SIG-M5 (cell line): ENCODE results near the gene PRB2.
"Not testable (repeated sequence)": the region's sequence is repeated elsewhere in the genome, so short reads cannot be mapped to it uniquely, and the experiment has no call there.

Experiments used
- DNase-seq: peaks from one replicate; lab custom pipeline; 2025; lab: John Stamatoyannopoulos, UW

The PRB2 gene

DNA sequence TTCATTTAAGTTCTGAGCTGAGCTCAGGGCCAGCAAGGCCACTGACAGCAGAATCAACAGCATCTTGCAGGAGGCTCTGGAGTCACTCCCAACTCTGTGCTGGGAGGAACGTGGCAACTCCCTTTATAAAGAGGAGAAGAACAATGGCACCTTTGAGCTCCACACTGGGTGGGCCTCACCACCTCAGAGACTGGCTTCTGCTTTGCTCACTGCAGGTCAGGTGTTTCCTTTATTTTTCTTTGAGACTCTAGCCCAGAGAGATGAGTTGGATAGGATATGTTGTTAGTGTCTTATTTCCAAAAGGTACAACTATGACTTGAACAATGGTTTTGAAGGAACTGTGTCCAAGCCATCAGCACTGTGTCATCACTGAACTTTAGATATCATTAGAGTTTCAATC, at the start of gene PRB2:
PRB2 (minus strand) TSS at position 101 of the 400 bp plus-strand sequence; CDS start at position 63, 38 bp downstream.
- not testable (repeated sequence) for DNase-seq

DNA sequence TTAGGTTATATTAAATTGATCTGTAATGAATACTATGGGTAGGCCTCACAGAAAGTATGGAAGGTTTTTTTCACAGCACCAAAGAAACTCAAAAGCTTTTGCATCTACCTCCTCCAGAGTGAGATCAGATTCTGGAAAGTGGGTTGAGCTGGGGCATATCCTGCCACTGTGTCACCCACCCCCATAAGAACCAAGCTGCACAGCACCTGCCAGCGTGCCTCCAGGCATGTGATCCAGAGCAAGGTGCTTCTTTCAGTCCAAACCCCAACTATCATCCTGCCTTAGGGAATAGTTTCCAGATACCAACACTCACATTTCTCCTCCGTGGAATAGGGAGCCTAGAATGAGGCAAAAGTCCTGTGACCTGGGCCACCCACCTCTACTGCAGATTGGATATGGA, 42.6 kb upstream of the PRB2 start:
- DNase-seq, result no peak

GRCh38 chr12:11433664-11434063, 38.3 kb upstream of the PRB2 start:
- DNase-seq, result no peak

- no peak for DNase-seq
Measured at GRCh38 chr12:11431486-11431885, 36.1 kb upstream of the PRB2 start.

DNA sequence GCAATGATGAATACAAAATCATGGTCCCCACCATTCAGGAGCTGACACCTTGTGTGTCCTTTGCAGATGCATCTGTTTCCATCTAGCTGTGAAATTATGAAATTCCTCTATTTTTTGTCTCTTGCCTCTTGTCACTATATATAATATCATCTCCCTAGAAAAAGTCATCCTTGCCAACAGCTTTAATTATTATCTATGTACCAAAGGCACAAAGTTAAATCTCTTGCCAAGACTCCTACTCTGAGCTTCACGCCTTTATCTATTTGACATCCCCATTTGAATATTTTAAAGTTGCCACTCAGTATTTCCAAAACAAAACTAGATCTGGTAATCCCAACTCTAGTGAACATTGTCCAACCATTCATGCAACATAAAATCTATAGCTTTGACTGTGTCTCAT, 32.0 kb upstream of the PRB2 start:
- DNase-seq, result no peak

DNA sequence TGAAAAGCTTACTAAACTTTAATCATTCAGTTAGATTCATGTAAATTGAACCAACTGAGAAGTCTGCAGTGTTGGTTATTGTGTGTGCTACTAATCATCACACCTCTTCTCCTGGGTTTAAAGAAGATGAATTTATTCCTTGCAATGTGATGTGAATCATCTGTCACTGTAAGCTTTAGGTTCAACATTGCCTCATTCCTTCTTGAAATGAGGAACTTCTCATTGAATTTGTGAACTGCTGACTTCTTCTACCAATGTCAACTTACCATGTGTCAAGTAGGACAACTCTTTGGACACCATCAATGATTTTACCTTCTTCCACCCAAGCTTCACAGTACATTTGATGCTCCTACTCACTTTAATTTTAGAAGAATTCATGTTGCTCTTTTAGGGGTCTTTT, 17.4 kb upstream of the PRB2 start:
- DNase-seq, result no peak

GRCh38 chr12:11408096-11408495, 12.7 kb upstream of the PRB2 start:
- no peak for DNase-seq

DNA sequence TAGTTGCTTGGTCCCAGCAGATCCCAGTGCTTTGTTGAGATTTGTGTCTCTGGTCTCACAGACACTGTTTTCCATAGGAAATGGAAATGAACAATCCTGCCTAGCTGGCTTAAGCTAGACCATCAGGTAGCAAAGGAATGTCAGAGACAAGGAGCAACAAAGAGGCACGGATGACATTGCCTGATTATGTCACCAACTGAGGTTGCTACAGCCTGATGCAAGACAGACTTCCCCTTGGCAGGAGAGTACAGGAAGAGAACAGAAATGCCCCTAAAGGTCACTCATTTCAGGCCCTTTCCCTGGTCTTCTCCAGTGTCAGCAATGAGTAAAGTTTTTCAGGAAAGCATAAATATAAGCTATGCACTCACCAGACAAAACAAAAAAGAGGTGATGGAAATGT, 2.0 kb upstream of the PRB2 start:
- DNase-seq, result no peak

DNA sequence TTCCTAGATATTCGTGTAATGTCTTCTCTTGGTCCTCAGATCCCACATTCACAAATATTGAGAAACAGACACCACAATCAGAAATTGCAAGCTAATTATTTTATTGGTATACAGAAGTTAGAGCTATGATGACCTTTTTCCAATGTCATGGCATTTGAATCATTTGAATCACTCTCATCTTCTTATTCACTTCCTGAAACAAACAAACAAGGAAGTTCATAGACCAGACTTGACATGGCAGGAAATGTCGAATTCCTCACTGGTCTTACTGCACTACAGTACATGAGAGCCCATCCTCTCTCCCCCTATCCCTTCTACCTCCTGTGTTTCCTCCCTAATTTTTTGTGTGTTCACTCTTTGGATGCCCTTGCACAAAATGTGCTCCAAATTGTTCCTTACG, 3.9 kb downstream of the PRB2 start:
- DNase-seq, result not testable (repeated sequence)

GRCh38 chr12:11377420-11377819, 17.9 kb downstream of the PRB2 start:
- not testable (repeated sequence) for DNase-seq

- DNase-seq, result no peak
Measured at GRCh38 chr12:11361151-11361550, 34.2 kb downstream of the PRB2 start.

DNA sequence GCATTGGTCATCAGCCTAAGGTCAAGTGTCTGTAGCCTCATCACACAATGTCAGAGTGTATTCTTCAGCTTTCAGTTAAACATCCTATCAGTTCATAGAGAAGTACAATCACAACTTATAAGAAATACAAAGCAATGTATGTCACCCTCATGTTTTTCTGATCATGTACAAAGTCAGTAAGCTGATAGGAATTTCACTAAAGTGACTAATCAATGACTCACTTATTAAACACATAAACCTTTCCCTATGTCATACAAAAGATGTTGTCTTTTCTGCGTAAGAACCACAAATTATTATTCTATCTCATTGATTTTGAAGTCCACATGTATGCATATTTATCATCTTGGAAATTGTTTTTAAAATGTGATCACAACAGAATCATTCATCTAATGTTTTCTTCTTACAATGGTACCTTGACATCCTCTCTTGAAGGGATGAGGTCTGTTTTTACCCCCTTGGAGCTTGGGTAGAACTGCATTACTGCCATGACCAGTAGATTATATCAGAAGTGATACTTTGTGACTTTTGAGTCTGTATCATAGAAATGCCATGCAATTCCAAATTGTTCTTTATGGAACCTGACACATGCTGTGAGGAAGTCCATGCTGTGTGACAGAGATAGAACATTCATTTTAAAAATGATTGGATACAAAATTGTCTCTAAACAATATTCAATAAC, 35.0 kb downstream of the PRB2 start:
- not testable (repeated sequence) for DNase-seq

- not testable (repeated sequence) for DNase-seq
Measured at GRCh38 chr12:11351736-11352135, 43.6 kb downstream of the PRB2 start.

DNA sequence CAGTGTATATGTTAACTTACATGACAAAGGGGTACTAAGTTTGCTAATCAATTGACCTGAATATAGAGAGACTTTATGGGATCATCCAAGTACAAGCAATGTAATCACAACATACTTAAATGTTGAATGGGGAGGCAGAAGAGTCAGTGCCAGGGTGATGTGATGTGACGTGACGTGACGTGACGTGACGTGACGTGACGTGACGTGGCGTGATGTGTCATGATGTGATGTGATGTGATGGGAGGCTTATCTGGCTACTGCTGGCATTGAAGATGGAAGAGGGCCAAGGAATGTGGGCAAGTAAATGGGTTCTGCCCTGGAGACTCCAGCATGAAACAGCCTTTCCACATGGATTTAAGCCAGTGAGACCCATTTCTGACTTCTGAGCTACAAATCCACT, 46.9 kb downstream of the PRB2 start:
- DNase-seq, result no peak

DNA sequence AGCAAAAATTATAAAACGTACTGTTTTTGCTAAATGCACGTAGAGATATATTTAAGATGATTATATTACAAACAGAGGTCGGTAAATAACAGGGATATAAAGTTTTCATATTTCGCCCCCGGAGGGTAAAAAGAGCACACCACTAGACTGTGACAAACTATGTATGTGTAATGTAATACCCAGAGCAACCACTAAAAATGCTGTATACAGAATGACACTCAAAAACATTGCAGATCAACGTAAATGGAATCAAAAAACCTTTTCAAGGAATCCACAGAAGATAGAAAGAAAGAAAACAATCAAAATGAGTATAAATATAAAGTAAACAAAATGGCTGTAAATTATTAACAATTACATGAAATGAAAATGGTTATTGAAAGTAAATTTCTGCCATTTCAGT, 47.6 kb downstream of the PRB2 start:
- DNase-seq, result no peak

- DNase-seq, result no peak
Measured at GRCh38 chr12:11344500-11344899, 50.9 kb downstream of the PRB2 start.
